ENCODE measurements around the gene TFAP2A. TPM values are rescaled to one million over a fixed set of nuclear protein-coding genes. Genes with fewer than 3 reads are reported as not detected.

TFAP2A gene
- total RNA-seq, 1 donor from 2014 or later = 66.6 TPM

DNA sequence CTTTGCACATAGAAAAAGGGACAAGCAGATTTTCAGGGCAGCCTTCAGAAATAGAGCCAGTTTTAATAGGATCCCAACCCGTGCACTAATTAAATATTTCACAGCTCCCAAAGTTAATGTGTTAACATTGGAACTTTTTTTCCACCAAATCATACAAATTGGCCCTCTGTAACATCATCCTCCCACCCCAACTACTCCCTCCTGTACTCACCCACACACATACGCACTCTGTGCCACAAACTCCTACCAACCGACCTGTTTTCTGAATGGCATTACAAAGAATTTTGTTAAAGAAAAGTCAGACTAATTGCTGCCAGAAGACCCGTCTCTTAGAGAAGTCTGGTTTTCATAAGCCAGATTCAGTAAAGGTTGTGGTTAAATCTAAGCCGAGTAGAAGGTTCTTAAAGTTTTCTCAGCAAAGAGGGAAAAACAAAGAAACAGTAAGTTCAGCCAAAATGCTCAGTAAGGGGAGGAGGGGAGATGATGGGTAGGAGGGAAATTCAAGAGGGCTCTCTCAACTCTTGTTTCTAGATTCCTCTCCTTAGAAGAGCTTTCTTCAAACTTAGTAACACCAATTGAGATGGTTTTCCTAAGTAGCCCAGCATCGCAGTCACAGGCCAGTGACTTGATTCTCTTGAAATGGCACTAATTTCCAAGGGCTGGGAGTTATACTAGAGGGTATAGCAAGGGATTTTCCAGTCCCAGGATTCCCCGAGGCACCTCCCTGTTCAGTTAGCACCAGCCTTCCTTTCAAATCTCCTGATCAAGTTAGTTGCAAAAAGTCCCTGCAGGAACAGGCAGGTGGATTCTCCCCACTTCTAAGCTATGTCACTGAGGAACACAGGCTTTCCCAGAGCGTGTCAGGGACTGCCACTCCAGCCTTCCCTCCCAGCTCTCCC lies 27.9 kb downstream of the TFAP2A start:
- H3K4me1 Mint-ChIP-seq (ENCODE audit: unreplicated experiment) = peaks cover 46% of the 10 kb centered on the region
- TF ChIP-seq, protein P1, sequence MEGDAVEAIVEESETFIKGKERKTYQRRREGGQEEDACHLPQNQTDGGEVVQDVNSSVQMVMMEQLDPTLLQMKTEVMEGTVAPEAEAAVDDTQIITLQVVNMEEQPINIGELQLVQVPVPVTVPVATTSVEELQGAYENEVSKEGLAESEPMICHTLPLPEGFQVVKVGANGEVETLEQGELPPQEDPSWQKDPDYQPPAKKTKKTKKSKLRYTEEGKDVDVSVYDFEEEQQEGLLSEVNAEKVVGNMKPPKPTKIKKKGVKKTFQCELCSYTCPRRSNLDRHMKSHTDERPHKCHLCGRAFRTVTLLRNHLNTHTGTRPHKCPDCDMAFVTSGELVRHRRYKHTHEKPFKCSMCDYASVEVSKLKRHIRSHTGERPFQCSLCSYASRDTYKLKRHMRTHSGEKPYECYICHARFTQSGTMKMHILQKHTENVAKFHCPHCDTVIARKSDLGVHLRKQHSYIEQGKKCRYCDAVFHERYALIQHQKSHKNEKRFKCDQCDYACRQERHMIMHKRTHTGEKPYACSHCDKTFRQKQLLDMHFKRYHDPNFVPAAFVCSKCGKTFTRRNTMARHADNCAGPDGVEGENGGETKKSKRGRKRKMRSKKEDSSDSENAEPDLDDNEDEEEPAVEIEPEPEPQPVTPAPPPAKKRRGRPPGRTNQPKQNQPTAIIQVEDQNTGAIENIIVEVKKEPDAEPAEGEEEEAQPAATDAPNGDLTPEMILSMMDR (conservative IDR thresholded peaks at IDR 0.05) = no peak
- no peaks in the 10 kb centered on the region for H3K9me3 Mint-ChIP-seq
- no peaks in the 10 kb centered on the region for H3K36me3 Mint-ChIP-seq
- peak overlapping the region; percentile 9 for H3K27ac Mint-ChIP-seq
- H3K4me3 Mint-ChIP-seq = peak overlapping the region; percentile 62
- peaks cover 96% of the 10 kb centered on the region for H3K27me3 Mint-ChIP-seq
- no peak for DNase-seq (ENCODE audit: extremely low spot score, unreplicated experiment)

DNA sequence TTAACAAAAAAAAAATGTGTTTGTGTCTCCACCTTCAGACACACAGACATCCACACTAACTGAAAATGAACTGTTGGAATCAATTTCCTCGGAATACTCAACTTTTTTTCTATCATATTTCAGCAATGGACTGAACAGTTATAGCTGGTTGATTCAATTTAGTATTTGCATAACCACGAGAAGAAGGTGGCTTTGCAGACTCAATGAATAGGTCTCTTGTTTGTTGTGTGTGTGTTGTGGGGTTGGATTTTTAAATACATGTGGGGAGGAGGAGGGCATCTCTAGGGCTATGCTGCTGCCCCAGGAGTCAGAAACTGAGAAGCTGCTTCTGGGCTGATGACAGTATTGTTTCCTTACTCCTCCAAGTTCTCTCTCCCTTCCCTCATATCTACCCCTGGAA lies 28.7 kb downstream of the TFAP2A start:
- Mint-ChIP-seq H3K4me1 (ENCODE audit: unreplicated experiment) (peaks cover 40% of the 10 kb centered on the region), H3K27ac (no peak overlapping the region), H3K4me3 (peak overlapping the region; percentile 62), H3K9me3 (no peaks in the 10 kb centered on the region), H3K27me3 (peaks cover 92% of the 10 kb centered on the region), H3K36me3 (no peaks in the 10 kb centered on the region)
- no peak for DNase-seq (ENCODE audit: extremely low spot score, unreplicated experiment)
- TF ChIP-seq, protein P1 (conservative IDR thresholded peaks at IDR 0.05) = no peak

DNA sequence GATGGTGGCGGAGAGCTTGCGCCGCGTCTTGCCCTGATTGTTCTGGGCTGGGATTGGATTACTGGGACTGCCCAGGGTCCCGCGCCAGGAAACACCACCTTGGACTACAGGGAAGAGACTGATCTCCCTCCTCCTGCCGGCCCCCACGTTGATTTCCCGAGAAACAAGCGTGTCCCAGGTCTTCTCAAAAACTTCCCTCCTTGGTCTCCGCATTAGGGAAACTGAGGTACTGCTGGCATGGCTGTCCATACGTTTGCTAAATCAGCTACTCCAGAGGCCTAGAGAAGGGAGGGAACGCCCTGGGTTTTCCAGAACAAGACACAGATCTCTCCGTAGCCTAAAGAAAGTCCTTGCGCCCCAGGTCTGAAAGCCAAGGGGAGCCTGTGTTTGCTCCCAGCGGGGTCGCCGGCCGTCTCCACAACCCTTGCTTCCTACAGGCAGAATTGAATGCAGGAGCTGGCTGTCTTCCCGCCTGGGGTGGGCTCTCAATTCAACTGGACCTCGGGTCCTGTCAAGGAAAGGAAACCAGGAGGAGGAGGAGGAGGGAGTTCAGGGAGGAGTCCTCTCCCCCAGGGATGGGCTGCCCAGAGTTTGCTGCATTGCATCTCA lies 29.2 kb downstream of the TFAP2A start:
- DNase-seq (ENCODE audit: extremely low spot score, unreplicated experiment) = no peak
- TF ChIP-seq, protein P1 (conservative IDR thresholded peaks at IDR 0.05) = no peak
- peak overlapping the region; percentile 25 for H3K4me3 Mint-ChIP-seq
- no peaks in the 10 kb centered on the region for H3K9me3 Mint-ChIP-seq
- no peaks in the 10 kb centered on the region for H3K36me3 Mint-ChIP-seq
- H3K4me1 Mint-ChIP-seq (ENCODE audit: unreplicated experiment) = peaks cover 46% of the 10 kb centered on the region
- H3K27me3 Mint-ChIP-seq = peaks cover 92% of the 10 kb centered on the region
- H3K27ac Mint-ChIP-seq = peak overlapping the region; percentile 56

DNA sequence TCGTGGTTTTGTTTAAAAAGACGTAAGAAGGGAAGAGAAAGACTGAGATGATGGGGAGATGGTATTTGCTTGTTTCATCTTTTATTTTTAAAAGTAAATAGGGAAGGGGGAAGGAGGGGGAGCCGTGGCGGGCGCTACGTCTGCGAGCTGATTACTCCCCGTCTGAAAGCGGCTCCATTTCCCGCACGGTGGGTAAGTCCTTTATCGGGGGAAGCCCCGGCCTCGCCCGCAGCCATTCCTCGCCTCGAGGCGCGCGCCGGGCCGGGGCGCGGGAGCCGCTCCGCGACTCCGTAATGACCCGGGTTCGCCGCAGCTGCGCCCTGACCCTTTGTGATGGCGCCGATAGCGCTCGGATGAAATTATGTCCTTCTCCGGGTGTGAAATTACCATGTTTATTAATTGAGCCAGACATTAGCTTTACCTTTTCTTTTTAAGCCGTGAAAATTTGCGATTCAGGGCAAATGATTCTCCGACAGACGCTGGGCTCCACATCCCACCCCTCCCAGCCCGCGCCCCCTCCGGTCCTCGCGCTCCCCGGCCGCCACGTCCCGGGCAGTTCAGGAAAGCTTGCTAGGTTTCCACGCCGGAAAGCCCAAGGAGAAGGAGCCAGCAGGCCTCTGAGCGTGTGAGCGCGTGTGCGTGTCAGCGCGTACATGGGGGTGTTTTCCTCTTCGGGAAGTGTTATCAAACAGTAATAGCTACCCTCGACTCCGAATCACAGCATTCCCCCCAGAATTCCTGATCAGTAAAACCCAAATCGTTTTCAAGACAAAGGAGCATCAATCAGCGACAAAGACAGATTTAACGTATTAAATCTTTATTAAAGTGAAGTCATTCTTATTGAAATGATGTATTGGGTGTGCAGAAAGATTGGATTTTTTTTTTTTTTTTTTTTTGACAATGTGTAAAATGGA lies 30.0 kb downstream of the TFAP2A start:
- TF ChIP-seq, protein P1 (conservative IDR thresholded peaks at IDR 0.05) = no peak
- no peaks in the 10 kb centered on the region for H3K9me3 Mint-ChIP-seq
- no peaks in the 10 kb centered on the region for H3K36me3 Mint-ChIP-seq
- H3K4me1 Mint-ChIP-seq (ENCODE audit: unreplicated experiment) = peaks cover 39% of the 10 kb centered on the region
- H3K4me3 Mint-ChIP-seq = peak overlapping the region; percentile 71
- DNase-seq (ENCODE audit: extremely low spot score, unreplicated experiment) = no peak
- peaks cover 87% of the 10 kb centered on the region for H3K27me3 Mint-ChIP-seq
- peak overlapping the region; percentile 56 for H3K27ac Mint-ChIP-seq

DNA sequence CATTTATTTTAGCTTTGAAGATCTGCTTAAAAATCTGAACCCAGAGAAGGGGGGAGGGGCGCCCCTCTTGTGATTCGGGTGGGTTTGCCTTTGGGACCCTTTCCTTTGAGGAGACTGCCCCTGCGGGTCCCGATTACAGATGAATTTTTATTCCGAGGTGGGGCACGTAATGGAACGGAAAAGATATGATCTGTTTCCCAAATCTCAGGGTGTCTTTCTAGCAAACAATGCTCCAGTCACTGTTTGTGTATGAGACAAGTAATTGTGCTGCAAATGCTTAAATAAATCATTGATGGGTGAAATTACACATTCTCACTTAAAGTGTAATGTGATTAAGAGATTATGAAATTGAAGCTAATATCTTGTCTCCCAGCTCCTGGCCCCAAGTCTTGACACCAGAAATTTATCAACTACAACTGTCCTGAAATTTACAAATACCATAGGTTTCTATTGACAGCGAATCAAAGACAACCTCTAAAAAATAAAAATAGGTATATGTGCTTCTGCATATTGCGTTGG lies 30.7 kb downstream of the TFAP2A start:
- Mint-ChIP-seq H3K27me3 (peaks cover 80% of the 10 kb centered on the region), H3K4me3 (peak overlapping the region; percentile 57), H3K9me3 (no peaks in the 10 kb centered on the region), H3K27ac (peak overlapping the region; percentile 21), H3K36me3 (no peaks in the 10 kb centered on the region), H3K4me1 (ENCODE audit: unreplicated experiment) (peaks cover 36% of the 10 kb centered on the region)
- DNase-seq (ENCODE audit: extremely low spot score, unreplicated experiment) = no peak
- TF ChIP-seq, protein P1 (conservative IDR thresholded peaks at IDR 0.05) = no peak
